Tibial artery (tissue), 4 donors: ENCODE measurements around the gene PTPRD.
"Not testable (repeated sequence)": the region's sequence is repeated elsewhere in the genome, so short reads cannot be mapped to it uniquely, and the experiment has no call there.

Experiments
- DNase-seq, 2 donors: peaks; one replicate each; pipeline ENCODE4 v3.0.0-alpha.2; 2019
- H3K27ac ChIP-seq, 2 donors: fragments of 200-600 bp; sonication (generic) in 1 of 2; 1 replicate in 1 of 2; 2 replicates in 1 of 2; pipeline ENCODE4 v1.5.1; 2018 to 2019; ENCODE audit warnings: mild to moderate bottlenecking in 1 of 2
- H3K27me3 ChIP-seq, 2 donors: fragments of 200-600 bp; sonication (generic) in 1 of 2; one replicate each; pipeline versions ENCODE4 v1.5.1 to v1.6.0; 2016 to 2019
- H3K36me3 ChIP-seq, 3 donors: fragments of 200-600 bp; sonication (generic) in 2 of 3; one replicate each; pipeline ENCODE4 v1.5.1; 2016 to 2019; ENCODE audit warnings: mild to moderate bottlenecking in 2 of 3
- H3K4me1 ChIP-seq, 4 donors: fragments of 200-600 bp; sonication (generic) in 2 of 4; 1 replicate in 3 of 4; 2 replicates in 1 of 4; pipeline ENCODE4 v1.5.1; 2016 to 2019
- H3K4me3 ChIP-seq, 2 donors: fragments of 200-600 bp; sonication (generic) in 1 of 2; 1 replicate in 1 of 2; 2 replicates in 1 of 2; pipeline ENCODE4 v1.5.1; 2018 to 2019; ENCODE audit warnings: mild to moderate bottlenecking in 2 of 2
- H3K9me3 ChIP-seq, 3 donors: fragments of 200-600 bp; sonication (generic) in 1 of 3; one replicate each; pipeline ENCODE4 v1.5.1; 2016 to 2019
- CTCF ChIP-seq, 2 experiments: fragments of 200-600 bp in 1 of 2; fragments of 450-650 bp in 1 of 2; IDR thresholded peaks; one replicate each; pipeline ENCODE4 v1.5.1; 2017 to 2019; ENCODE audit warnings: antibody characterized with exemption in 2 of 2, mild to moderate bottlenecking in 1 of 2, moderate library complexity in 1 of 2
- intact Hi-C: fragments of 100-400 bp; cut with DNase I; formaldehyde crosslinking; loops from one replicate; pipeline ENCODE4 v1.15.0; 2023; ENCODE audit warnings: low total_unique reads

PTPRD gene

GRCh38 chr9:9437641-9438040, 1175.2 kb downstream of the PTPRD start:
- H3K27ac ChIP-seq, result no peak overlapping the region
- H3K9me3 ChIP-seq, result no peaks in the 10 kb centered on the region
- TF ChIP-seq CTCF (IDR thresholded peaks at IDR 0.05), result no peak
- H3K4me1 ChIP-seq, result no peaks in the 10 kb centered on the region
- H3K27me3 ChIP-seq, result no peaks in the 10 kb centered on the region
- no peak overlapping the region for H3K4me3 ChIP-seq
- no peaks in the 10 kb centered on the region for H3K36me3 ChIP-seq
- DNase-seq, result no peak
- intact Hi-C loops, result no loop called here

GRCh38 chr9:9426454-9426853, 1186.3 kb downstream of the PTPRD start:
- H3K27ac ChIP-seq, H3K4me1 ChIP-seq, H3K4me3 ChIP-seq, H3K36me3 ChIP-seq, intact Hi-C loops, H3K27me3 ChIP-seq, DNase-seq, H3K9me3 ChIP-seq: not testable (repeated sequence)

GRCh38 chr9:9412241-9412640, 1200.6 kb downstream of the PTPRD start:
- TF ChIP-seq CTCF (IDR thresholded peaks at IDR 0.05), result no peak
- intact Hi-C loops, result no loop called here

GRCh38 chr9:9410736-9411135, 1202.1 kb downstream of the PTPRD start:
- TF ChIP-seq CTCF (IDR thresholded peaks at IDR 0.05), result no peak
- Histone ChIP-seq H3K36me3 (no peaks in the 10 kb centered on the region), H3K27me3 (no peaks in the 10 kb centered on the region), H3K9me3 (no peaks in the 10 kb centered on the region), H3K4me1 (no peaks in the 10 kb centered on the region), H3K27ac (no peak overlapping the region), H3K4me3 (no peak overlapping the region)
- intact Hi-C loops, result no loop called here
- no peak for DNase-seq

More at GRCh38 chr9:9412241-9412640, 1200.6 kb downstream of the PTPRD start:
- Histone ChIP-seq H3K4me1 (no peaks in the 10 kb centered on the region), H3K27ac (no peak overlapping the region), H3K9me3 (no peaks in the 10 kb centered on the region), H3K27me3 (no peaks in the 10 kb centered on the region), H3K36me3 (no peaks in the 10 kb centered on the region), H3K4me3 (no peak overlapping the region)
- no peak for DNase-seq

GRCh38 chr9:9399982-9400381, 1212.8 kb downstream of the PTPRD start:
- H3K4me1 ChIP-seq, result no peaks in the 10 kb centered on the region
- H3K4me3 ChIP-seq, result no peak overlapping the region
- no peak for DNase-seq
- H3K36me3 ChIP-seq, result no peaks in the 10 kb centered on the region
- no peak for TF ChIP-seq CTCF (IDR thresholded peaks at IDR 0.05)
- no peaks in the 10 kb centered on the region for H3K27me3 ChIP-seq
- no peak overlapping the region for H3K27ac ChIP-seq
- no peaks in the 10 kb centered on the region for H3K9me3 ChIP-seq
- intact Hi-C loops, result no loop called here

GRCh38 chr9:9396518-9396917, 1216.3 kb downstream of the PTPRD start:
- no peak overlapping the region for H3K27ac ChIP-seq
- intact Hi-C loops, result no loop called here
- H3K27me3 ChIP-seq, result no peaks in the 10 kb centered on the region
- no peak for TF ChIP-seq CTCF (IDR thresholded peaks at IDR 0.05)
- H3K36me3 ChIP-seq, result no peaks in the 10 kb centered on the region
- no peak overlapping the region for H3K4me3 ChIP-seq
- DNase-seq, result no peak
- H3K4me1 ChIP-seq, result no peaks in the 10 kb centered on the region
- no peaks in the 10 kb centered on the region for H3K9me3 ChIP-seq
